Activated CD8-positive, alpha-beta memory T cell treated with anti-CD3 and anti-CD28 coated beads for 1 hour (primary cell): Measurements from ENCODE around the gene RAD18.

ENCODE experiments used
- DNase-seq, 2 donors: peaks; one replicate each; pipeline ENCODE4 v3.0.0-alpha.2; 2020; ENCODE audit warnings: low read depth in 1 of 2; ENCODE audit errors: extremely low read depth in 1 of 2

The RAD18 gene, protein sequence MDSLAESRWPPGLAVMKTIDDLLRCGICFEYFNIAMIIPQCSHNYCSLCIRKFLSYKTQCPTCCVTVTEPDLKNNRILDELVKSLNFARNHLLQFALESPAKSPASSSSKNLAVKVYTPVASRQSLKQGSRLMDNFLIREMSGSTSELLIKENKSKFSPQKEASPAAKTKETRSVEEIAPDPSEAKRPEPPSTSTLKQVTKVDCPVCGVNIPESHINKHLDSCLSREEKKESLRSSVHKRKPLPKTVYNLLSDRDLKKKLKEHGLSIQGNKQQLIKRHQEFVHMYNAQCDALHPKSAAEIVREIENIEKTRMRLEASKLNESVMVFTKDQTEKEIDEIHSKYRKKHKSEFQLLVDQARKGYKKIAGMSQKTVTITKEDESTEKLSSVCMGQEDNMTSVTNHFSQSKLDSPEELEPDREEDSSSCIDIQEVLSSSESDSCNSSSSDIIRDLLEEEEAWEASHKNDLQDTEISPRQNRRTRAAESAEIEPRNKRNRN

DNA sequence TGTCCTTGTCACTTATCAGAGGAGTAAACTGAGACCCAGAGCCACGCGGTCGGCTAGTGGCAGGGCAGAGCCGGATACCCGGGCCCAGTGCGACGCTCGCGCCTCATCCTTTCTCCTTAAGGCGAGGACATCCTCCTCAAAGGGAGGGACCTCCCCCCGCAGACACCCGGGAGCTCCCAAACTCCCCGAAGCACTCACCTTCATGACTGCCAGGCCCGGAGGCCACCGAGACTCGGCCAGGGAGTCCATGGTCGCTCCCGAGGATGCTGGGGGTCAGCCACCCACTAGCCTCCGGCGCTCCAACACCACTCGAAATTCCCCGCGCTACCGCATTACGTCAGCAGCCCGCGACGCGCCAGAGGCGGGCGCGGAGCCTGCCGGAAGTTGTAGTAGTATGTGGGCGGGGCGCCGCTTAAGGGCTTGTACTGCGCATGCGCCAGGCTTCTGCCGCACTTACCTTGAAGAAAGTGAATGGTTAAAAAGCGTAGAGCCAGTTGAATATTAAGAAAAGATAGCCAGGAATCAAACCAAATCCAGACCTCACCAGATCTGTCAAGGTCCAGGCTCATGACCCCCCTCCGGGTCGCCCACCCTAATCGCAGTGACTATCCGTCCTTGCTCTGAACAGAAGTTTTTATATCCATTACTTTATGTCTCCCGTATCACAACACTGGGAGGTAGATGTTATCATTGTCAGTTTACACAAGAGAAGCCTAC, at the start of gene RAD18:
Gene RAD18 (minus strand): TSS at position 336 of the 717 bp plus-strand sequence. CDS start 87 bp downstream, at position 249.
- peak; percentile 77 to 88 for DNase-seq

DNA sequence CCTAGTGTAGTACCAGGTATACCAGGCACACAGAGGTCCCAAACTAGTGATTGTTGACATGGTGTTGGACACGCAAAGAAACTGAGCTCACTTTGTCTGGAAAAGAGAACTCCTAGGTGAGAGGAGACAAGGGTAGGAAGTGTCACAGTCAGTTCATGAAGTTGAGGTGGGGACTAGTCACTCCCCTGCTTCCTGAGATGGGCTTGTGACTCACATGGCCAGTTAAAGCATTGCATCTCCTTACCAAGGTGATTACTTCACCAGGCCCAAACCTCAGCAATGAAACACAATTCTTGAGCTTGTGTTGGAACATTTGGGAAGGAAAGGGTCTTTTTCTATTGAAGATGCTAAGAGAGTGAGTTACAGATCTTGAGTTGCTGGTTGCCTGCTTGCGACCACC, 49.2 kb upstream of the RAD18 start:
- no peak for DNase-seq

DNA sequence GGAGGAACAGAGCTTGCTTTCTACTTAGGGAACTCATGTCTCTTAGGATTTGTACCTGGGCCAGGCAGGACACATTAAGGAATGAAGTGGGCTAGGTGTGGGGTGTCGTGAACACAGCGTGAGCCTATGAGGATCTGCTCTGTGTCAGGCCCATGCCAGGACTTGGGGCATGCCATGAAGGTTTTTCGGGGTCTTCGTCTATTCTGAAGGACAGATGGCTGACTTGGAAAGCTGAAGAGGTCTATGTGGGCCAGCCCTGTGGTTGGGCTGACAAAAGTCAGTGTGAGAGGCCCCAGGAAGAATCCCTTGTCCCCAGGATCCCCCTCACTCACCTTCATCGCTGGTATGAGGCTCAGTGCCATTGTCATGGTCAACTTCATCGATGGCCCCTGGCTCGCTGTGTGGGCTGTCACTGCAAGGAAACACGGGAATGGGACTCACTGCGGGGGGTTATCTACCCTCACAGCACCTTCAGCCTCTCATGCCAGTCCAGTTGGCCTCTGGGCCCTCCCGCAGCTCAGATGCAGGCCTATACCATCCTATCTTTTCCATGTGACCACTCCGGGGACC, 46.8 kb upstream of the RAD18 start:
- no peak for DNase-seq

DNA sequence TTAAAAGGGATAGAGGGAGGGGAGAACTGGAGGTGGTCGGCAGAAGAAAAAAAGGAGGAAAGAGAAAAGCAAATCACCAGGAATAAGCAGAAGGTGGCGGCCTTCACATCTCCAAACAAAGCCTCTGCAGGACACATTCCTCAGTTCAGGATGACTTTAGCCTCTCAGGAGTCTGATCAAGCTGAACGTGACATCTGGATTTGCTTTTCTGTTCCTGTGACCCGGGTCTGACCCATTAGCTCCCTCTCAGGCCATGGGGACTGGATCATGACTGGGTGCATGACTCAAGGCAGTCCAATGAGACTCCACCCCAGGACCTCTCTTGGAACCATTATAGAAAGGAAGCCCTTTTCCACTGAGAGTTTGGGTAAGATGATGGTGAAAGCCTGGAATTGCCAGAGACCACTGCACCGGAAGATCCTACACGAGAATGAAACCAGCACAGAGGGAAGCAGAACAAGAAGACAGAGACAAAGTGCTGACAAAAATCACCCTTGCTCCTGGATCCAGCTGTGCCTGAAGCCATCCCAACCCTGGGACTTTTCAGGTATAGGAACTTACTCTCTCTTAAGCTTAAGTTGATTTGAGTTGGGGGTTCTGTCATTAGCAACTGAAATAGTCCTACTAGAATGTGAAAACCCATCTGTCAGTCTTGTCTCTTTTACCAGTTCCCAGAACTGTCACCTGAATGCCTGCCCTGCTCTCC, 45.4 kb upstream of the RAD18 start:
- no peak for DNase-seq

DNA sequence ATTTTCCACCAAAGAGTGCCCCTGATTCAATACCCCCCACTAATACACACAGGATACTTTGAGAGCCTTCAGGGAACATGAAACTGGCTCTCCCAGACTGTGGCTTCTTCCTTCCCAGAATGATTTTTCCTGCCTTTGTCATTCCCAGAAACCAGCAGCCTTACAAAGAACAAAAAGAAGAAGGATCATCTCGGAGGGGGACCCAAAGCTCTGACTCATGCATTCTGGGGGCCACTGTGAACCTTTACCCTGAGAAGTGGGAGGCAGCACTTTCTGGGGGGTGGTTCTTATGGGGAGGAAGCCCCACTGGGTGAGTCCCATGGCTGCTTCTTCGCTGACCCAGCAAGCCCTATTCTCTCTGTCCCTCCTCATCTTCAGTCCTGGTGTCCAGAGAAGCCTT, 44.7 kb upstream of the RAD18 start:
- no peak for DNase-seq

DNA sequence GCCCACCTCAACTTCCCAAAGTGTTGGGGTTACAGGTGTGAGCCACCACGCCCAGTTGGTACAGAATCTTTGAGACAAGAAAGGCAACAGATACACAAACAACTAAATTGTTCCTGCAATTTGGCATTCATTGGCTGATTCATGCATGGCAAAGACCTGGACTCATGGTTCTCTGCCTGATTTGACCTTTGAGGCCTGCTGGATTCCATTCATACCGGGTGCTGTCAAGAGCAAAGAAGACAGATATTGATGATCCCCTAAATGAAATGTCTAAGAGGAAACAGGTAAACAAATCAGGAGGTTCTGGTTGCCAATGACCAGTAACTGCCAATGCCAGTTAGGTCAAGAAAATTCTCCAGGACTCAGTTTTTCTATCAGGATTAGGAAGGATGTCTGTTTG, 43.9 kb upstream of the RAD18 start:
- no peak for DNase-seq

DNA sequence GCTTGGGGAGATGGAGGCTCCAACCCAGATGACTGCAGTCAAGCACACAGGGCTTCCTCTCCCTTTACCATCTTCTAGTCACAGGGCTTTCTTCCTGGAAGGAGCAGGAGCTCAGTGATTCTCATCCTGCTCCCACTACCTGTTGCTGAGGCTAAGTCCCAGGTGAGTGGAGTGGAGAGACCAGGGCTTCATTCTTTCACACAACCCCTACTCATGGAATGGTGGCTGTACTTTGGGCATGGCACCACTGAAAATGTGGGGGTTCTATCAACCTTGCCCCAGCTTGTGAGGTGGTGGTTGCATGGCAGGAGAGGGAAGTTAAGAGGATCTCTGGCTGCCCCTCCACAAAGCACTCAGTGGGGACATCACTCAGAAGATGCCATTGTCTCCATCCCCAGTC, 36.8 kb upstream of the RAD18 start:
- DNase-seq, result no peak

DNA sequence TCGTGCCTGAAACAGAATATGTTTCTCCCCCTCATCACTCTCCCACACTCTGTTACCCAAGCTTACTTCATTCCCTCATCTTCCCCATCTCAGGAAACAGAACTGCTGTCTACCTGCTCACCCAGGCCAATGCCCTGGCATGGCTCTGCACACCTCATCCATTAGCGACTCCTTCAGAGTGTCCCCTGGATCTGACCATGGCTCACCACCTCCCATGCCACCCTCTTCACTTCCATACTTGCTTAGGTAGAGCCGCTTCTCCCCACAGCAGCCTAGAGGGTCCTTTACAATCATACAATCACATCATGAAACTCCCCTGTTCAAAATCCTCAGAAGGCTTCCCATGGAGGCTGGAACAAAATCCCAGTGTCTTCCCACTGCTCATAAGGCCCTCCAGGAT, 33.9 kb upstream of the RAD18 start:
- no peak for DNase-seq

DNA sequence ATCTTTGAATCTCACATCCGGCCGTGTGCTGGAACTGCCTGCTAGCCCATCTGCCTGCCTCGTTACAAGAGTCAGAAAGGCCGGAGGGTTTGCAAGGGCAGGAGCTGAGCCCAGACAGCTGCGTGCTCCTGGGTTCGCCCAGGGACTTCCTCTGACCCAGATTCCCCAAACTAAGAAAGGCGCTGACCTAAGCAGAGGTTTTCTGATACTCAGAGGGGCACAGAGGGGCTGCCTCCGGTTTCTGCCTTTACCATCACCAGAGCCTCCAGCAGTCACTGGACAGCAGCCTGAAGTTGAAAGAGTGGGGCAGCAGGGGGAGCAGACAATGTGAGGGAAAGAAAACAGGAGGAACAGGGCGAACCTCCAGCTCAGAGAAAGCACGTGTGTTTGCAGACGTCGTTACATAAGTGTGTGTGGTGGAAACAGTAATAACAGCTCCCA, 33.4 kb upstream of the RAD18 start:
- DNase-seq, result no peak

DNA sequence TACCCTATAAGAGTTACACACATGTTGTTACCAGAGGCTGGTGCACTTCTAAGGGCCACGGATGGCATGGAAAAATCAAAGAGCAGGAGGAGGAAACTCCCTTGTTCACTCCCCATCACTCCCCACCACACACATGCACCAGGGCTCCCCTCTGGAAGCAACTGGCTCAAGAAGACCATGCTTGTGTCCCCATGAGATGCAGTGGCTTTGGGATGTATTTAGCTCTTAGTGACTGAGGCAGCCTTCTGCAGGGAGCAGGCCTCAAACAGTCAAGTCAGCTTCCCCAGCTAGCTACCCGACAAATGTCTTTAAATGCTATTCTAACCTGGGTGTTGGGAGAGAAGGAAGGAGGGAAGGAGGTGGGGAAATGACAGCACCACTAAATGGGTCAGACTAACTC, 32.9 kb upstream of the RAD18 start:
- DNase-seq, result no peak

DNA sequence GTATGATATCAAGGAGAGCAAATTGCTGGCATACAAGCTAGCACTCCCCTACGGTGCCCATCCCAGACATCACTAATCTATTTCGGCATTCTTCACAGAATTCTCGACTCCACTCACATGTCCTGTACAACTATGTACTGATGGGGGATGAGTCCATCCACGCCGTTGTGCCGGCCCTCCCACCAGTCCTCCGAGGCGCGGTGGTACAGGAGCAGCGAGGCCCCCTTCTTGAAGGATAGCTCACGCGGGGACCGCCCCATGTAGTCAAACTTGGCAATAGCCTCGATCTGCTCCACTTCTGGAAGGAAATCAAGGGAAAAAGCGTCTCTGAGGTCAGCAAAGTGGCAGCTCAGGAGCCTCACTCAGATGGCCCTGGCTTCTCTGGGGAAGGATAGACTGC, 31.0 kb upstream of the RAD18 start:
- no peak for DNase-seq

DNA sequence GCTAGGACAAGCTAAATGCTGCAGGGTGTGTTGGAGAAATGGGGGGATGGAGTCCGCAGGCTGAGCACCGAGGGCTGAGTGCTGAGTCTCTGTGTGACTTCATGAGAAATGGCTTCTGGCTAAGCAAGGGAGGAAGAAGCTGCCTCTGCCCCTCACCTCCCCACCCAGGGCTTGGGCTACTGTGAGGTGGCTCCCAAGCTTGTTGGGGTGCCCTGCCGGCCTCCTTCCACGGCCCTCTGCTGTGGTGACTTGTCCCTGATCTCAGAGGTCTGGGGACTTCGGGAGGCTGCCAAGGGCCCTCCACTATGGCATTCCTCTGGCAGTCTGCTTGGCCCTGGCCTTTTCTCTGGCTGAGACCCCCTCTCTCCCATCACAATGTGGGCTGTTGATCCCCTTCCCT, 30.1 kb upstream of the RAD18 start:
- DNase-seq, result no peak

DNA sequence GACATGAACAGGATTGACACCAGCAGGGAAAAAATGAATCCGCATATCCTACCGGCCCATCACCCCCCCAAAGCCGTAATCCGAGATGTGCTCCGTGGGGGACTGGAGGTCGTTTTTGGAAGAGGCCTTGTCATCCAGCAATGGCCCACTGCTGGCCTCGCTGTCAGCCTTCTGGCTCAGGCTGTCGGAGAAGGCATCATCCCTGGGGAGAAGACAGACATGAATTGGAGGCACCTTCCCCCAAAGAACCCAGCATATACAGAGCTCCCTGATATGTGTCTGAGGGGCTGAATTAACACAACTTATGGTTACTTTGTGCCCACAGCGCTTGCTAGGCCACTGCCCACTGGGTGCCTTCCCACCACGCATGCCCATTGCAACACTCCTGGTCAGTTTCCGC, 29.6 kb upstream of the RAD18 start:
- DNase-seq, result no peak

DNA sequence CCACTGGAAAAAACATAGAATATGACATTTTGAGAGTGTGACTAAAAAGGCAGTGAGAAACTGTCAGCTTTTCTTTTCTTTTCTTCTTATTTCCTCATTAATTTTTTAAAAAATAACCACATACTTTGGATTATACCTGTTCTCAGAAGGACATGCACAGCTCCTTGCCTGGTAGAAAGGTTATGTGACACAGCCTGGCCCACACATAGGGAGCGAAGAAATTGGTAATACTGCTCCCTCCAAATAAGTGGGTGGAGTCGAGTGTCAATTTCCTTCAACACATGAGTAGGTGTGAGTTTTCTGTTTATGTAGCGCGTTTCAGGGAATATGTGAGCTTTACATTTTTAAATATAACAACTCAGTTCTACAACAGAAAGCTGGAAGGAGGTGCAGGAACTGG, 28.9 kb upstream of the RAD18 start:
- DNase-seq, result no peak

DNA sequence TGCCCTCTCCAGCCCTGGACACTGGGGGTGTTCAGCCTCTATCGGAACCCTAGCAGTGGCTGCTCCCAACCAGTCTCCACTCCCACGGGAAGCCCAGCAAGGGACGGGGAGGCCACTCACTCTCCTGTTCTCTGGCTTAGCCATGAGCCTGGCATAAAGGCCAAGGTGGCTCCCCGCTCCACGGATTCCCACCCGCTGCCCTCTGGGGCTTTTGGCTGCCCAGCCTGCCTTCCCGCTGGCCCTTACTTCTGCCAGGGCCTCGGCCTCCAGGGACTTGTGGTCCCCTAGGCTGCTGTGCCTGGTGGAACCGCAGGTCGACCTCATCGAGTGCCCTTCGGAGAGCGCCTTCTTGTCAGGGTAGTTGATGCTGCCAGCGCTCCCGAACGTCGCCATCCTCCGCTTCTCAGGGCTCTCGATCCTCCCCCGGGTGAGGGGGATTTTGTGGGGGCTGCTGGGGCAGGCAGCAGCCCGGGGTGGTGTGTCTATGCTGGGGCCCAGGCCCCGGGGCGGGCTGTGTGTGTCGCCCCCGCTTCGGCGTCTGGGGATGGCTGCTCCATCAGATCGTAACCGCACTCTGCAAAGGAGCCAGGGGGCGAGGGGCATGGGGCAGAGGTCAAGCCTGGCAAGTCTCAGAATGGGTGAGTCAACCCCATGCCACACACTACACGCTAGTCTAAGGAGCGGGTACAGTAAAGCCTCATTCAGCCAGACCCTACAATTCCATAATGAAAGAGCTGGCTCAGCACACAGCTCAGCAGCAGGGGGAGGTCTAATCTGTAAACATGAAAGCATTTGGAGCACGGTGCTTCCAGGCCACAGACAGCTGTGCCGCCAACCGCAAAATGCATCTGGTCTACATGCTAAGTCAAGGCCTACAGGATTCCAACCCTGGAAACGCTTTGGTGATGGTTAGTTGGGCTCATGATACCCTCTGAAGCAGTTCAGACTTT, 27.3 kb upstream of the RAD18 start:
- DNase-seq, result no peak

DNA sequence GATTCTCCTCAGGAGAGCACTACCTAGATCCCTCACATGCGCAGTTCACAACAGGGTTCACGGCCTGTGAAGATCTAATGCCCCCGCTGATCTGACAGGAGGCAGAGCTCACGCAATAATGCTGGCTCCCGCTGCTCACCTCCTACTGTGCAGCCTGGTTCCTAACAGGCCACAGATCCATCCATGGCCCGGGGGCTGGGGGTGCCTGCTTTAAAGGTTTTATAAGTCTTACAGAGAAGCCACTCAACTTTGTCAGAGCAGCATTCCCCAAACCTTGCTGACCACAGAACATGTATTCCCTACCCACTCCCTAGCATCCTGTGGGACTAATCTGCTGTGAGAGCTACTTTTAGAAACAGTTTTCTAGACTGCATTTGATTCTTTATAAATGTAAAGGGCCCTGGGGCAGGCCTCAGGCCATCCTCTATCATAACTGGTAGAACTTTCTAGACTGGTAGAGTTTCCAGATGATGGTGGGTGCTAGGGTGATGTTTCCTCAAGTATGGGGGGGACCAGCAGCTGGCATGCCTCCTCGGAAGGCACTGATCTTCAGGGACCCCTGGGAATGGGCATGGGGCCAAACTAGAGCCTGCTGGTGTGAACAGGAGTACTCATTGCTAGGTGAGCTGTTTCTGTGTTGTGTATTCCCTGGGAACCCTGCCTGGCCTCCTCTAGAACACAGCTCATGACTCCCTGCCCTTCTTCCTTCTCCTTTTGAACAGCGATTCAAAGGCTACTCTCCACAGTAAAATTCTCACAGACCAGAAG, 25.7 kb upstream of the RAD18 start:
- no peak for DNase-seq

DNA sequence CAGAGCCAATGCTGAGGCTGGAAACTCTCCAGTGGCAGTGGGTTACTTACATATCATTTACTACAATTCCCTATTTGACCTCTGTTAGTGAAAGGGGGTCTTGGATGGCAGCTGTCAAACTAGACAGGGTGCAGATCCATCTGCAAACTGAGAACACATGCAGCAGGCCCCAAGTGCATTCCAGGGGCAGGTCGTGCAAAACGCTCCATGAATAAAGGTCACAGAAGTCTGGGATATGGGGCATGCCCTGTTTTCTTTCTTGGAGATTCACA, 25.0 kb upstream of the RAD18 start:
- no peak for DNase-seq

DNA sequence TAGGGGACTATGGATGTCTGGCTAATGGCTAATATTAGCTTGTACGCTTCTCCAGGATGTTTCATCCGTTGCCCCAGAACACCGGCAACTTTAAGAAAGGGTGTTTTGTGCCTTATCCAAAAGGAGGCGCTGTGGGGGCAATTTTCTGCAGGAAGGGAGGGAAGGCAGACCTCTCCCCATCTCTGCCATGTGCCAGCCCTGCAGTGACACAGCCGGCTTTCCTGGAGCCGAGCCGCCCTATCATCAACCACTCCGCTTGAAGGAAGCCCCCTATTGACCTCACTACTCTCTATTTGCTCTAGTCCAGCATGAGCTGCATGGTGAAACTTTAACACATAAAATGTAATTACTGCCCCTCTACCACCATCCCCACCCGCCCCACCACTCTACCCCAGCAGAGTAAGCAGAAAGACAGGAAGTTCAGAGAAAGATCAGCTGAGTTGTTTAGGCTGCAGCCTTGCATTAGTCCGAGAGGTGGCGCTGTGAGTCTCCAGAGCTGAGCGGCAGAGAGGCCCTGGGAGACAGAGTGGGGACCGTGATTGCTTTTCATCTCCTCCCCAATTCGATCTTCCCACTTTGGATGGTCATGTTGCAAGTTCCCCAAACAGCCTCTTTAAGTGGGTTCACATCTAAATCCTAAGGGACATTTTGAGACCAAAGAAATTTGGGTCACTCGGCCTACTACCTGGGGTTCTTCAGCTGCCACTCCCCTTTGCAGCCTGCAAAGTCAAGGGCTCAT, 24.5 kb upstream of the RAD18 start:
- DNase-seq, result peak in 1 of 2 donors; percentile 27

DNA sequence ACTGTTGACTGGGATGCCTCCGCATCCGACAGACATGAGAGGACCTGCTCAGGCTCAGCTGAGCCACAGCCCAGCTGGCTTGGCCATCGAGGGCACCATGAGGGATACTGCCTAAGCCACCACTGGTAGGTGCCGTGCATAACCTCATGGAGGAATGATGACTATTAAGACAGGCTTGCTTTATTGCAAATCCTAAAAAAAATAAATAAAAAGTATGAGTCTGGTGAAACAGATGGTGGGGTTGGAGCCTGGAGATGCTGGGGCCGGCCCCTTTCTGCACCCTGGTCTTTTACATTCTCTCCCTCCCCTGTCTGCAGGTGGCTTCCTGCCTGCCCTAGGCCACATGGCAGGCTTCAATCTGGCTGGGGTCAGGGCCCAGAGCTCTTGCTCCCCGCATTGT, 24.0 kb upstream of the RAD18 start:
- DNase-seq, result no peak
